ENCODE data around the gene PDE6D. TPM values are rescaled to one million over a fixed set of nuclear protein-coding genes. Genes with fewer than 3 reads are reported as not detected.

The PDE6D gene
- total and polyA plus RNA-seq, 2 experiments from 2014 or later, result 22.7 to 23.3 TPM

- H4K20me1 ChIP-seq (ENCODE audit: insufficient read depth, poor library complexity, severe bottlenecking), result no peaks in the 10 kb centered on the region
- H3K36me3 ChIP-seq (replicated peaks; ENCODE audit: insufficient read depth, low read depth), result no peaks in the 10 kb centered on the region
- no peak overlapping the region for H3K4me2 ChIP-seq
- no peaks in the 10 kb centered on the region for H3K27me3 ChIP-seq
- 54% methylated on average over 9 of the region's 9 CpGs for WGBS (ENCODE audit: low lambda C conversion rate, missing lambda C conversion rate)
- H3K4me1 ChIP-seq (ENCODE audit: insufficient read depth), result peaks cover 7% of the 10 kb centered on the region
- no peak overlapping the region for H2AFZ ChIP-seq
- no peak overlapping the region for H3K4me3 ChIP-seq
- H3K27ac ChIP-seq, result no peak overlapping the region
- TF ChIP-seq EZH2phosphoT487 (IDR thresholded peaks at IDR 0.05; ENCODE audit: low read depth, severe bottlenecking, unreplicated experiment) (no peak), EZH2 (IDR thresholded peaks at IDR 0.05; ENCODE audit: borderline replicate concordance) (no peak), CTCF (IDR thresholded peaks at IDR 0.05; ENCODE audit: poor library complexity) (no peak)
- no peak for DNase-seq (ENCODE audit: low spot score)
- no peaks in the 10 kb centered on the region for H3K79me2 ChIP-seq
- no peaks in the 10 kb centered on the region for H3K9me2 ChIP-seq (replicated peaks; ENCODE audit: insufficient read depth)
- H3K9me3 ChIP-seq (ENCODE audit: low read depth), result no peaks in the 10 kb centered on the region
Measured at GRCh38 chr2:231691251-231691772, 89.8 kb downstream of the PDE6D start.

GRCh38 chr2:231689124-231689893 lies 91.8 kb downstream of the PDE6D start:
- Histone ChIP-seq H3K36me3 (replicated peaks; ENCODE audit: insufficient read depth, low read depth) (no peaks in the 10 kb centered on the region), H2AFZ (no peak overlapping the region), H3K27ac (no peak overlapping the region), H3K4me1 (ENCODE audit: insufficient read depth) (no peaks in the 10 kb centered on the region), H4K20me1 (ENCODE audit: insufficient read depth, poor library complexity, severe bottlenecking) (no peaks in the 10 kb centered on the region), H3K4me3 (no peak overlapping the region), H3K27me3 (no peaks in the 10 kb centered on the region), H3K79me2 (no peaks in the 10 kb centered on the region), H3K4me2 (no peak overlapping the region), H3K9me2 (replicated peaks; ENCODE audit: insufficient read depth) (no peaks in the 10 kb centered on the region), H3K9me3 (ENCODE audit: low read depth) (no peaks in the 10 kb centered on the region)
- TF ChIP-seq EZH2phosphoT487 (IDR thresholded peaks at IDR 0.05; ENCODE audit: low read depth, severe bottlenecking, unreplicated experiment) (no peak), EZH2 (IDR thresholded peaks at IDR 0.05; ENCODE audit: borderline replicate concordance) (no peak), CTCF (IDR thresholded peaks at IDR 0.05; ENCODE audit: poor library complexity) (no peak)
- WGBS (ENCODE audit: low lambda C conversion rate, missing lambda C conversion rate), result 87% methylated on average over 15 of the region's 15 CpGs
- no peak for DNase-seq (ENCODE audit: low spot score)

- H3K36me3 ChIP-seq (replicated peaks; ENCODE audit: insufficient read depth, low read depth), result no peaks in the 10 kb centered on the region
- no peaks in the 10 kb centered on the region for H4K20me1 ChIP-seq (ENCODE audit: insufficient read depth, poor library complexity, severe bottlenecking)
- 88% methylated on average over 12 of the region's 17 CpGs for WGBS (ENCODE audit: low lambda C conversion rate, missing lambda C conversion rate)
- no peak for DNase-seq (ENCODE audit: low spot score)
- no peaks in the 10 kb centered on the region for H3K27me3 ChIP-seq
- H3K79me2 ChIP-seq, result no peaks in the 10 kb centered on the region
- no peaks in the 10 kb centered on the region for H3K9me2 ChIP-seq (replicated peaks; ENCODE audit: insufficient read depth)
- H3K4me3 ChIP-seq, result no peak overlapping the region
- no peaks in the 10 kb centered on the region for H3K9me3 ChIP-seq (ENCODE audit: low read depth)
- no peak overlapping the region for H2AFZ ChIP-seq
- no peak overlapping the region for H3K4me2 ChIP-seq
- H3K4me1 ChIP-seq (ENCODE audit: insufficient read depth), result no peaks in the 10 kb centered on the region
- TF ChIP-seq EZH2 (IDR thresholded peaks at IDR 0.05; ENCODE audit: borderline replicate concordance) (no peak), CTCF (IDR thresholded peaks at IDR 0.05; ENCODE audit: poor library complexity) (no peak), EZH2phosphoT487 (IDR thresholded peaks at IDR 0.05; ENCODE audit: low read depth, severe bottlenecking, unreplicated experiment) (no peak)
- H3K27ac ChIP-seq, result no peak overlapping the region
Measured at GRCh38 chr2:231688719-231689118, 92.4 kb downstream of the PDE6D start.

Measured in hepatocyte (in vitro differentiated cells).